ENCODE results near the gene ZNF365.
"Not testable (repeated sequence)": the region's sequence is repeated elsewhere in the genome, so short reads cannot be mapped to it uniquely, and the experiment has no call there.

Gene ZNF365

GRCh38 chr10:62395892-62396291, 21.7 kb downstream of the ZNF365 start:
- H3K4me3 ChIP-seq (ENCODE audit: low read length) = no peak overlapping the region
- no peak for DNase-seq (ENCODE audit: low read depth)
- no peak for TF ChIP-seq CTCF (conservative IDR thresholded peaks at IDR 0.05; ENCODE audit: low read length)

GRCh38 chr10:62396864-62397263, 22.7 kb downstream of the ZNF365 start:
- no peak overlapping the region for H3K4me3 ChIP-seq (ENCODE audit: low read length)
- DNase-seq (ENCODE audit: low read depth) = no peak
- TF ChIP-seq CTCF (conservative IDR thresholded peaks at IDR 0.05; ENCODE audit: low read length) = no peak

- TF ChIP-seq CTCF (conservative IDR thresholded peaks at IDR 0.05; ENCODE audit: low read length) = no peak
- peak; percentile 29 for DNase-seq (ENCODE audit: low read depth)
- no peak overlapping the region for H3K4me3 ChIP-seq (ENCODE audit: low read length)
These were observed 25.0 kb downstream of the ZNF365 start for GRCh38 chr10:62399211-62399610.

GRCh38 chr10:62402508-62402907, 28.3 kb downstream of the ZNF365 start:
- TF ChIP-seq CTCF (conservative IDR thresholded peaks at IDR 0.05; ENCODE audit: low read length) = no peak
- H3K4me3 ChIP-seq (ENCODE audit: low read length) = no peak overlapping the region
- DNase-seq (ENCODE audit: low read depth) = no peak

- not testable (repeated sequence) for H3K4me3 ChIP-seq (ENCODE audit: low read length); DNase-seq (ENCODE audit: low read depth)
These were observed 36.4 kb downstream of the ZNF365 start for GRCh38 chr10:62410528-62410927.

- DNase-seq (ENCODE audit: low read depth) = not testable (repeated sequence)
These were observed 36.8 kb downstream of the ZNF365 start for GRCh38 chr10:62410934-62411333.

GRCh38 chr10:62413048-62413447, 38.9 kb downstream of the ZNF365 start:
- TF ChIP-seq CTCF (conservative IDR thresholded peaks at IDR 0.05; ENCODE audit: low read length) = no peak

More at GRCh38 chr10:62410934-62411333, 36.8 kb downstream of the ZNF365 start:
- not testable (repeated sequence) for H3K4me3 ChIP-seq (ENCODE audit: low read length)

GRCh38 chr10:62413652-62414051, 39.5 kb downstream of the ZNF365 start:
- no peak for DNase-seq (ENCODE audit: low read depth)
- no peak overlapping the region for H3K4me3 ChIP-seq (ENCODE audit: low read length)
- no peak for TF ChIP-seq CTCF (conservative IDR thresholded peaks at IDR 0.05; ENCODE audit: low read length)

More at GRCh38 chr10:62413048-62413447, 38.9 kb downstream of the ZNF365 start:
- no peak overlapping the region for H3K4me3 ChIP-seq (ENCODE audit: low read length)
- no peak for DNase-seq (ENCODE audit: low read depth)
